ENCODE data around the gene PLCH1.

PLCH1 gene

DNA sequence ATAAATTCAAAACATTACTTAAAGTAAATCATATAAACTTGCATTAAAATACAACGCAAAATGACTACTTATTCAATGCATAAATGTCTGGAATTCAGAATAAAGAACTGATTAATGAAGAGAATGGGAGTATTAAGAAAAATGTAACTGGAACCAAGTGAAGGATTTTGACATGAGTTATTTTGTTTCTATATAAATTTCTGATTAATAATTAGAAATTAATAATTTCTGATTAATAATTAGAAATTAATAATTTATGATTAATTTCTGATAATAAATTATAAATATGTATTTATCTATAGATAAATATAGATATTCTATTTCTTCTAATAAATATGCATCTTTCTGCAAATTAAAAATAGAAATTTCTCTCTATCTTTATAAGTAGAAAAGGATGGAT lies 291.4 kb downstream of the PLCH1 start:
- DNase-seq, result no peak

- no peak for DNase-seq
These were observed 295.1 kb downstream of the PLCH1 start for GRCh38 chr3:155449613-155450267.

DNA sequence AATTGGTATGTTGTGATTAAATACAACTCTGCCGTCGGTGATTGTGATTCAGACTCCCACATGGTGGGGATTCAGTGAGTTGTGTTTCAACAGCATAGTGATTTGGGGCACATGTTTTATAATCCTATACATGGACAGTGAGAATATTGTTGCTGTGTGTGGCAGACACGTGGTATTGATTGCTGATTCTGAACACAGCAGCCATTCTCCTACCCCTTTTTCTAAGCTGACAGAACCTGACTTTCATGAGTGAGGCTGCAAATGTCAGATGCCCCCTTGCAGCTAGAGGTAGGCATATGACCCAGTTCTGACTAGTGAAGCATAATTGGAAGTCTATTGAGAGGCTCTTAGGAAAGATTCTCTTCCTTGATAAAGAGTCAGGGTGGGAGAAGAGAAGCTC lies 296.3 kb downstream of the PLCH1 start:
- DNase-seq, result no peak

DNA sequence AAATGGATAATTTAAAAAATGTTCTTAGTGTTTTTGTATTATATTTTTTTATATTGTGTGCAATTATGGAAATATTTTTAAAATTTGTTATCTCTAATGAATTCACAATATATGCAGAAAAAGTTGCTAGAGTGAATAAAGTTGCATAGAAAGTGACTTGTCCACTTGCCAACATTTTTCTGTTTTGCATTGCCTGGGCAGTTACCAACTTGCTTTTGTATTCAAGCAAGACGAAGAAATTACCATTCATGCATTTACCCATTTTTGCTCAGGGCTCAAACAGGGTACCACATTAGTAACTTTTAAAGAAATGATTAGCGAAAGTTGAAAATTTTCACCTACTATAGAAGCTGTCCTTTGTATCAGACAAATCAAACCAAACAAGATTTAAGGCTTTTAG lies 298.5 kb downstream of the PLCH1 start:
- no peak for DNase-seq

GRCh38 chr3:155444771-155445170 lies 300.1 kb downstream of the PLCH1 start:
- no peak for DNase-seq

DNA sequence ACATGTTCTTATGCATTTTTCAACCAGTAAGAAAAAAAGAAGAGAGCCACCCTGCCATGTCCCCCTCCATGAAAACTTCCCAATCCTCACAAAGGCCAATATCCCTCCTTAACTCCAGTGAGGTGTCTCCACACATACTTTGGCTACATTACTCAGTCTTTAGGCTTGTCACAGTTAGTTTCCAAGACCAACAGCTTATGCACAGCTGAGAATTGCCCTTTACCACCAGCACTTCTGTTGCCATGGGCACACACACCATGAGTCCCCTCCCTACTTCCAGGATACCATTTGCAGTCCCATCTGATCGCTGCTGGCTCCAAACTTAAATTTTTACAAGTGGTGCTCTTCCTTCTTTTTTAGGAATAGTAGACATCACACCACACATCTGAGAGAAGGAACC lies 301.1 kb downstream of the PLCH1 start:
- DNase-seq, result no peak

DNA sequence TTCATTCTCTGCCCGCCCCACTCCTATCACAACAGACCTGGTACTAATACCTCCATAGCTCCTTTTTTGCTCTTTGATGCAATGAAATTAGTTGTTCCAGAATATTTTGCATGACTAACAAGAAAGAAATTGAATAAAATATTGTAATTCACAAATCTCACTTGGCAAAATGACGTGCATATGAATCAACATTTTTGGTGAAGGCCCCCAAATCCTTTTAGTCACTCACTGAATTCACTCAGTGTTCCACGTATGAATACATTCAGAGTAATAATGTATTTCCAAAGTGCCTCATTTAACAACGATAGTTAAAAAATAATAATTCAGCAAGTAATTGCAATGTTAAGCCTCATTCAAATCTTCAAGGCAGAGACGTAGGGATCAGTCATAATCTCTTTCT lies 302.8 kb downstream of the PLCH1 start:
- DNase-seq, result no peak

GRCh38 chr3:155441506-155441905 lies 303.4 kb downstream of the PLCH1 start:
- DNase-seq, result no peak

- no peak for DNase-seq
These were observed 303.8 kb downstream of the PLCH1 start for GRCh38 chr3:155441026-155441425.

GRCh38 chr3:155435821-155436220 lies 309.1 kb downstream of the PLCH1 start:
- DNase-seq, result no peak

DNA sequence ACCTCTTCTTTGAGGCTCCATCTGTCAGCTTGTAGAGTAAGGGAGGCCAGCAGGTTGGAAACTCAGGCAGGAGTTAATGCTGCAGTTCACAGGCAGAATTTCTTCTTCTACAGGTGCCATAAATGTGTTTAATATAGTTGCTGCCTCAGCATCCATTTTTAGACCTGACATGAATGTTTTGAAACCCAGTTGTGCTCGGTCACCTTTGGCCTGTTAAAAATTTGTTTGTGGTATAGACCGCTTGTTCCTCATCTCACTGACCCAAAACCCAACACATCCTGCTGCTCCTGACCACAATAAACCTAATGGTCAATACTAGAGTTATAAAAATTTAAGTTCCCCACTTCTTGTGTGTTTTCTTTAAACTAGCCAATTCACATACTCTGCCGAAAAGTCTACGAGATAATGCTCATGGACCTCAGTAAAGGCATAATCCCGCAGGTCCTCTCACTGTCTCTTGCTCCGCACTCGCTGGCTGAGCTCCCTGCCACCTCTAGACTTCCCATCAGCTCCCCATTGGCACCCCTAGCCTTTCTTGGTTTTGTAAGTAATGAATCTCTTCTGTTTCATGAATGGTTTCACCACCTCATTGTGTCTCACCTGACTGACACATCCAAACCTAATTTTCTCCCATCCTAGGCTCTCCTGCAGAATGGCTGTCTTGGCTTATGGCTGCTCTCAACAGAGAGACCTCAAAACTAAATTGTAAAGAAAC lies 312.9 kb downstream of the PLCH1 start:
- no peak for DNase-seq

GRCh38 chr3:155428563-155428962 lies 316.3 kb downstream of the PLCH1 start:
- DNase-seq, result no peak

- no peak for DNase-seq
These were observed 318.2 kb downstream of the PLCH1 start for GRCh38 chr3:155426524-155427230.

GRCh38 chr3:155425396-155425795 lies 319.5 kb downstream of the PLCH1 start:
- no peak for DNase-seq

- no peak for DNase-seq
These were observed 320.6 kb downstream of the PLCH1 start for GRCh38 chr3:155424323-155424710.

DNA sequence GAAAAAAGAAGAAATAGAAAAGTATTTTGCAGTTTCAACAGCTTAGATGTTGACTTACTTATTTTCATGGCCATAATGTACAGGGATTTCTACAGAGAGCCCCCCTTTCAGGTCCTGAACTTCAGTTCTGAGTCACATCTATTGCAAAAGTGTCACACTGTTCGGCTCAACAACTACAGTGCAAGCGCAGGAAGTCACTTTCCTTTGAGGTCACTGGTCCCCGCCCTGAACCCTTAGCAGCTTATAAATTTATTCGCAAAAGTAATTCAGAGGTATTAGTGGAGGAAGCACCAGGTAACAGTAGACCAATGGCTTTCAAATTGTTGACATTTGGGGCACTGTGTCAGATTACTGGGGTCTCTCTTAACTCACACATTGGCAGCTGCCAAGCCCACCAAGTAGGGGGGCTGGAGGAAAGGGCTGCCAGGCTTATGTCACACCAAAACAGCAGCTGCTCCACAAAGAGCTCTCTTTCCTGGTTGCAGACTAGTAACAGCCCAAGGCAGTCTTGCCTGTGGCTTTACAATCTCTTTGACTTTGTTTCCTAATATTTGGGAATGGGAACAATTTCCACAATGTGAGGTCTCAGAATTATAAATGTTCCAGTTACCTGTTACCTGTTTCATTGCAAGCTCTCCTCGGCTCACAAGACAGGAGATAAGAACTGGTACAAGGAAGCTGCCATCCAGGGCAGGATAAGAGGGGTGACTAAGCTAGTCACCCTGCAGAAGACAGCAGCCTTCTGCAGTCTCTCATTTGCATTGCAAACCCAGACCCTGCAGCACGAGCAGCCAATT lies 321.1 kb downstream of the PLCH1 start:
- no peak for DNase-seq

- DNase-seq, result no peak
These were observed 323.9 kb downstream of the PLCH1 start for GRCh38 chr3:155420881-155421486.

DNA sequence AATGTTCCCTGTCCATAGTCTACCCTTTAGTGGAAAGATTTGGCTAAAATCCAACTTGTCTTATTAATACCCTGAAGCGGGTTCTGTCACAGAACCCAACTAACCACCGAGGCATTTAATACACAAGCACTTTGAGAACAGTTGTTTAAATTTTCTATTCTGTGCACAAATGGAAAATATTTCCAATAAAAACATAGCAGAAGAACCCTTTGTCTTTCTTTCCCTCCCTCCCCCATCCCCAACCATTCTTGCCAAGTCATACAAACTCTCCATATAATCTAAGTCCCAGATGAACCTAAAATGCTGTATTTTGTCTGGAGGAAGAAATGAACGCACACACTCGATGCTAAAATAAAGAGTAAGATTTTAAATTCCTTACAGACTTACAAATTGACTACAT lies 324.5 kb downstream of the PLCH1 start:
- DNase-seq, result no peak

DNA sequence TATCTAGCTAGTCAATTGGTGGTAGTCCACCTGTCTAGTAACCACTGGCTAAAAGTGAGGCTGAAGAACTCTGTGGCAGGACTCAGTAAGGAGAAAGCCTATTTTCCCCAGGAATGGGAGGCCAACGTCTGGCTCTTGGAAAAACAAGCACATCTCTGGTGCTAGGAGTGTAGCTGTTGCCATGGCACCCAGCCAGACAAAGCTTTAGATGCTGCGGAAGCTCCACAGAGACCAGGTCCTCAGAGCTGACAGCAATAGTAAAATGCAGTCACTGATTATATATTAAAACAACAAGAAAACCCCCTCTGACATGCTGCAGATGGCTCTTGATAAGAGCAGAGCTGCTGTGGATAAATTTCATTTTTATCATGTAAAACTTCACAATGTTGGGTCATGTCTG lies 326.5 kb downstream of the PLCH1 start:
- no peak for DNase-seq

GRCh38 chr3:155417119-155417517 lies 327.8 kb downstream of the PLCH1 start:
- DNase-seq, result no peak

DNA sequence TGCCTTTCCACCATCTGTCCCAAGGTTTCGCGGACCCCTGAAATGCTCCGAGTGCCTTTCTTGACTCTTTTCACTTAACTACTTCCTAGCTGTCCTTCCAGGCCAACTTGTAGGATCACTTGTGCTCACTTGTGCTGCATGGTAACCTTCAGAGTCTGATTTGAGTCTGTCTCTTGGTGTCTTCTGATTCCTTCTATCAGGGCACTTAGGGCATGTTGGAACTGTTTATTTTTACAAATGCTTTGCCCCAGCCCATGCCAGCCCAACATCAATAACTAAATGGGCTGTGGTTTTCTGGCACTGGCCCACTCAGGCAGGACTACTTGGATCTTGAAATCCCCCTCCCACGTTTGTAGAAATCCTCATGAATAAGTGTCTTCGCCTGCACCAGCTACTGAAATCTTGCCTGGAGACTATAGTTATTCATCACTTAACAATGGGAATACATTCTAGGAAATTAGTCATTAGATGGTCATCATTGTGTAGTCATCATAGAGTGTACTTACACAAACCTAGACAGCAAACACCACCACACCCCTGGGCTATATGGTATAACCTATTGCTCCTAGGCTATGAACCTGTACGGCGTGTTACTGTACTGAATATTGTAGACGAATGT lies 328.3 kb downstream of the PLCH1 start:
- DNase-seq, result no peak

DNA sequence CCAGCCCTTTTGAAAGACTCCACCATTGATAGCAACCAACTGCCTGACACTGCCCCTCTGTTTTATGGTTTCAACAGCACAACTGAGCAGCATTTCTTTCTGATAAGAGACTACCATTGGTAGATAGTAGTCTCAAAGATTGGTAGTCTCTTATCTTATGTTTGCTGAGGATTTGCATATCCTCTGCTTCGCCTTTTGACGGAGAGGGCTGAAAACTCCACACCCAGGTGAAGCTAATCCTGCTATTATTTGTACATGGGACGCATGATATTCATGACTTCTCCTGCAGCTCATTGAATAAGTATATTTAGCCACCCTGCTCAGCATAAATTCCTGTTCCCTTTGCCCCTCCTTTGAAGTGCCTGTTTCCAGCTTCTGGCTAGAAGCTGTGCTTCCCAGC lies 332.0 kb downstream of the PLCH1 start:
- DNase-seq, result no peak
